Thymus (tissue), 11 donors: Measurements from ENCODE around the gene INSR. TPM values are rescaled to one million over a fixed set of nuclear protein-coding genes. Genes with fewer than 3 reads are reported as not detected.
"Not testable (repeated sequence)": the region's sequence is repeated elsewhere in the genome, so short reads cannot be mapped to it uniquely, and the experiment has no call there.

Source experiments
- DNase-seq, 9 donors: peaks; one replicate each; pipeline ENCODE4 v3.0.0-alpha.2; 2013; ENCODE audit warnings: low spot score in 9 of 9, low read depth in 6 of 9, missing footprints in 1 of 9
- H3K27ac ChIP-seq, 2 donors: one replicate each; pipeline ENCODE4 v1.5.1; 2013; ENCODE audit warnings: control low read depth in 1 of 2, low read depth in 1 of 2, low read length in 1 of 2, mild to moderate bottlenecking in 1 of 2, moderate library complexity in 1 of 2
- H3K27me3 ChIP-seq, 2 donors: one replicate each; pipeline ENCODE4 v1.5.1; 2013; ENCODE audit warnings: low read length in 1 of 2; ENCODE audit not compliant: control insufficient read depth in 2 of 2, insufficient read depth in 1 of 2
- H3K36me3 ChIP-seq, 2 donors: one replicate each; pipeline ENCODE4 v1.5.1; 2013; ENCODE audit warnings: low read length in 1 of 2, mild to moderate bottlenecking in 1 of 2, moderate library complexity in 1 of 2; ENCODE audit not compliant: control insufficient read depth in 2 of 2, insufficient read depth in 2 of 2
- H3K4me1 ChIP-seq, 2 donors: one replicate each; pipeline ENCODE4 v1.5.1; 2013; ENCODE audit warnings: low read length in 2 of 2; ENCODE audit not compliant: control insufficient read depth in 2 of 2, insufficient read depth in 2 of 2
- H3K4me3 ChIP-seq, 2 donors: one replicate each; pipeline ENCODE4 v1.5.1; 2013; ENCODE audit warnings: low read length in 2 of 2, control low read depth in 1 of 2, mild to moderate bottlenecking in 1 of 2
- H3K9me3 ChIP-seq, 2 donors: one replicate each; pipeline ENCODE4 v1.5.1; 2013; ENCODE audit warnings: low read length in 1 of 2, mild to moderate bottlenecking in 1 of 2; ENCODE audit not compliant: control insufficient read depth in 2 of 2, insufficient read depth in 1 of 2
- WGBS: extraction: QIAGEN DNeasy Blood & Tissue Kit; methylation state at CpG from one replicate; pipeline ENCODE4 v1.1.7; 2013; 5-methylcytosine and 5-hydroxymethylcytosine counted together
- polyA plus RNA-seq: library from polyadenylated mRNA; stranded (reverse); fragments of 200-250 nt; gene quantifications from one replicate; pipeline ENCODE4 v1.2.3, GENCODE V29; 2013
- total RNA-seq: library from RNA; stranded (reverse); fragments of 120-200 nt; gene quantifications from one replicate; pipeline ENCODE4 v1.2.4, GENCODE V29; 2013
- donor health status: healthy.

INSR gene
- total and polyA plus RNA-seq, 2 donors = 5.5 to 6.0 TPM

GRCh38 chr19:7074705-7075282, 219.4 kb downstream of the INSR start:
- H3K36me3 ChIP-seq = peaks cover 76 to 84% of the 10 kb centered on the region in 2 donors
- no peak overlapping the region for H3K4me3 ChIP-seq
- H3K9me3 ChIP-seq = peaks cover 24 to 34% of the 10 kb centered on the region in 2 donors
- H3K4me1 ChIP-seq = peaks cover 5 to 10% of the 10 kb centered on the region in 2 donors
- H3K27me3 ChIP-seq = no peaks in the 10 kb centered on the region
- no peak overlapping the region for H3K27ac ChIP-seq
- over 99% methylated on average over 29 of the region's 29 CpGs for WGBS
- DNase-seq = no peak

- no peak for DNase-seq
- WGBS = 98% methylated on average over 6 of the region's 6 CpGs
- Histone ChIP-seq H3K27me3 (no peaks in the 10 kb centered on the region), H3K36me3 (peaks cover 58 to 63% of the 10 kb centered on the region in 2 donors), H3K4me3 (no peak overlapping the region), H3K4me1 (peaks cover 9 to 14% of the 10 kb centered on the region in 2 donors), H3K9me3 (peaks cover 14 to 23% of the 10 kb centered on the region in 2 donors), H3K27ac (no peak overlapping the region)
Measured at GRCh38 chr19:7072541-7072940, 221.7 kb downstream of the INSR start.

- peaks cover under 1 to 11% of the 10 kb centered on the region in 2 donors for H3K9me3 ChIP-seq
- peak overlapping the region; percentile 96 for H3K27ac ChIP-seq
- peaks cover 9 to 14% of the 10 kb centered on the region in 2 donors for H3K4me1 ChIP-seq
- H3K4me3 ChIP-seq = peak overlapping the region; percentile 78 to 100
- DNase-seq = no peak
- under 1% methylated on average over 12 of the region's 12 CpGs for WGBS
- H3K36me3 ChIP-seq = peaks cover 31 to 36% of the 10 kb centered on the region in 2 donors
- no peaks in the 10 kb centered on the region for H3K27me3 ChIP-seq
Measured at GRCh38 chr19:7069904-7070226, 224.3 kb downstream of the INSR start.

GRCh38 chr19:7069042-7069903, 224.9 kb downstream of the INSR start, which contains the start of gene ZNF557:
TSS of gene ZNF557 (plus strand) at chr19:7069703. CDS start at chr19:7075075, 5,372 bp downstream.
- DNase-seq = peak; percentile 92 to 99 (median 98)
- Histone ChIP-seq H3K36me3 (peaks cover 25 to 31% of the 10 kb centered on the region in 2 donors), H3K4me3 (peak within 1 kb of the TSS; percentile 78 to 100), H3K9me3 (peaks cover 0 to 11% of the 10 kb centered on the region in 2 donors), H3K27ac (peak within 1 kb of the TSS; percentile 96), H3K4me1 (peaks cover 9 to 14% of the 10 kb centered on the region in 2 donors), H3K27me3 (no peaks in the 10 kb centered on the region)
- under 1% methylated on average over 56 of the region's 56 CpGs for WGBS

GRCh38 chr19:7068599-7068998, 225.6 kb downstream of the INSR start:
- H3K4me1 ChIP-seq = peaks cover 9 to 14% of the 10 kb centered on the region in 2 donors
- H3K27me3 ChIP-seq = no peaks in the 10 kb centered on the region
- no peak for DNase-seq
- 93% methylated on average over 6 of the region's 6 CpGs for WGBS
- H3K4me3 ChIP-seq = peak overlapping the region in 1 of 2 donors; percentile 78
- H3K9me3 ChIP-seq = peaks cover 0 to 5% of the 10 kb centered on the region in 2 donors
- H3K36me3 ChIP-seq = peaks cover 19 to 24% of the 10 kb centered on the region in 2 donors
- H3K27ac ChIP-seq = peak overlapping the region in 1 of 2 donors; percentile 84

GRCh38 chr19:7067716-7068115, 226.5 kb downstream of the INSR start:
- H3K9me3 ChIP-seq = peaks cover 0 to 4% of the 10 kb centered on the region in 2 donors
- H3K4me3 ChIP-seq = no peak overlapping the region
- H3K27me3 ChIP-seq = no peaks in the 10 kb centered on the region
- H3K36me3 ChIP-seq = peaks cover 10 to 15% of the 10 kb centered on the region in 2 donors
- peaks cover 9 to 14% of the 10 kb centered on the region in 2 donors for H3K4me1 ChIP-seq
- DNase-seq = no peak
- 96% methylated on average over 2 of the region's 2 CpGs for WGBS
- no peak overlapping the region for H3K27ac ChIP-seq

GRCh38 chr19:7067122-7067521, 227.1 kb downstream of the INSR start:
- not testable (repeated sequence) for H3K9me3 ChIP-seq, H3K27ac ChIP-seq, H3K27me3 ChIP-seq, H3K36me3 ChIP-seq, H3K4me3 ChIP-seq, DNase-seq
- WGBS = 86% methylated on average over 13 of the region's 13 CpGs
- H3K4me1 ChIP-seq = peaks cover 9 to 14% of the 10 kb centered on the region in 2 donors

GRCh38 chr19:7063764-7064418, 230.3 kb downstream of the INSR start:
- Histone ChIP-seq H3K27ac (no peak overlapping the region), H3K36me3 (no peaks in the 10 kb centered on the region), H3K27me3 (no peaks in the 10 kb centered on the region), H3K9me3 (peaks cover 0 to 4% of the 10 kb centered on the region in 2 donors), H3K4me1 (peaks cover 2 to 3% of the 10 kb centered on the region in 2 donors), H3K4me3 (no peak overlapping the region)
- WGBS = 97% methylated on average over 9 of the region's 9 CpGs
- DNase-seq = peak in 2 of 9 donors; percentile 24 to 42
